Left lung (tissue), 10 donors: ENCODE results near the gene OXCT1. TPM values are rescaled to one million over a fixed set of nuclear protein-coding genes. Genes with fewer than 3 reads are reported as not detected.

Experiments used
- ATAC-seq: fragments of 200-7000 bp; cut with Tn5 transposase; one replicate; pipeline ENCODE4 v1.9.1; 2020; ENCODE audit warnings: moderate library complexity
- DNase-seq, 4 donors: peaks; one replicate each; pipeline ENCODE4 v3.0.0-alpha.2; 2013 to 2020
- H3K27ac ChIP-seq, 2 donors: fragments of 200-600 bp; sonication (generic) in 1 of 2; one replicate each; pipeline versions ENCODE4 v1.5.0 to v1.8.0; 2020 to 2021
- H3K27me3 ChIP-seq, 2 donors: fragments of 200-600 bp; sonication (generic) in 1 of 2; one replicate each; pipeline versions ENCODE4 v1.5.0 to v1.8.0; 2020 to 2021
- H3K36me3 ChIP-seq, 2 donors: fragments of 200-600 bp; sonication (generic) in 1 of 2; one replicate each; pipeline versions ENCODE4 v1.5.0 to v1.8.0; 2020 to 2021
- H3K4me1 ChIP-seq, 2 donors: fragments of 200-600 bp; one replicate each; pipeline ENCODE4 v1.8.0; 2021
- H3K4me3 ChIP-seq, 2 donors: fragments of 200-600 bp; sonication (generic) in 1 of 2; one replicate each; pipeline versions ENCODE4 v1.5.0 to v1.8.0; 2020 to 2021; ENCODE audit warnings: mild to moderate bottlenecking in 1 of 2
- H3K9me3 ChIP-seq, 2 donors: fragments of 200-600 bp; sonication (generic) in 1 of 2; one replicate each; pipeline versions ENCODE4 v1.5.0 to v1.8.0; 2020 to 2021
- intact Hi-C, 2 donors: fragments of 100-400 bp; cut with DNase I; formaldehyde crosslinking; loops; one replicate each; pipeline versions ENCODE4 v1.11.2 to v1.14.2; 2022
- polyA plus RNA-seq, 6 donors: library from polyadenylated mRNA; unstranded; fragments of 120-200 nt; gene quantifications; one replicate each; pipeline ENCODE4 v1.2.1, GENCODE V29; 2013; ENCODE audit not compliant: insufficient read length in 6 of 6
- total RNA-seq, 2 donors: library from RNA; stranded (reverse); fragmentation: NEBNext Ultra II Directional; extraction: Animal tissue kit (Norgen Biotek cat#: 25700); gene quantifications; one replicate each; pipeline ENCODE4 v1.2.1, GENCODE V29; 2021
- TF ChIP-seq, protein P1 (sequence below), 2 donors: fragments of 200-600 bp; sonication (generic) in 1 of 2; IDR thresholded peaks; one replicate each; pipeline versions ENCODE4 v1.5.0 to v1.8.0; 2021; ENCODE audit warnings: antibody characterized with exemption in 2 of 2
- donor health status: DM: no; HTN: yes; CAD: no.
- donor health status: DM: no; HTN: no; CAD: no.

The OXCT1 gene
- total and polyA plus RNA-seq, 8 donors = 20.5 to 27.3 (median 23.4) TPM

DNA sequence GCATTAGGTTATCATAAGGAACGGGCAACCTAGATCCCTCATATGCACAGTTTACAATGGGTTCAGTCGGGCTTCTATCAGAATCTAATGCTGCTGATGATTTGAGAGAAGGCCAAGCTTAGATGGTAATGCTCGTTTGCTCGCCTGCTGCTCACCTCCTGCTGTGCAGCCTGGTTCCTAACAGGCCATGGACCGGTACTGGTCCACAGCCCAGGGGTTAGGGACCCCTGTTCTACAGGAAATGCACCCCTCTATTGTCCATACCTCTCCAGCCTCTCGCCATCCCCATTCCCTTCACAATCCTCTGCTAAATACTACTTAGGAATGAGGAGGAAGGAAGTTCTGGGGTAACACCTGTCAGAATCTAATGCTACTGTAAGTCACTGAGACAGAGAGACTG, 75.1 kb downstream of the OXCT1 start:
- no peak for ATAC-seq
- no peaks in the 10 kb centered on the region for H3K4me1 ChIP-seq
- H3K27ac ChIP-seq = no peak overlapping the region
- no peaks in the 10 kb centered on the region for H3K27me3 ChIP-seq
- peak in 1 of 4 donors; percentile 29 for DNase-seq
- H3K9me3 ChIP-seq = no peaks in the 10 kb centered on the region
- TF ChIP-seq, protein P1, sequence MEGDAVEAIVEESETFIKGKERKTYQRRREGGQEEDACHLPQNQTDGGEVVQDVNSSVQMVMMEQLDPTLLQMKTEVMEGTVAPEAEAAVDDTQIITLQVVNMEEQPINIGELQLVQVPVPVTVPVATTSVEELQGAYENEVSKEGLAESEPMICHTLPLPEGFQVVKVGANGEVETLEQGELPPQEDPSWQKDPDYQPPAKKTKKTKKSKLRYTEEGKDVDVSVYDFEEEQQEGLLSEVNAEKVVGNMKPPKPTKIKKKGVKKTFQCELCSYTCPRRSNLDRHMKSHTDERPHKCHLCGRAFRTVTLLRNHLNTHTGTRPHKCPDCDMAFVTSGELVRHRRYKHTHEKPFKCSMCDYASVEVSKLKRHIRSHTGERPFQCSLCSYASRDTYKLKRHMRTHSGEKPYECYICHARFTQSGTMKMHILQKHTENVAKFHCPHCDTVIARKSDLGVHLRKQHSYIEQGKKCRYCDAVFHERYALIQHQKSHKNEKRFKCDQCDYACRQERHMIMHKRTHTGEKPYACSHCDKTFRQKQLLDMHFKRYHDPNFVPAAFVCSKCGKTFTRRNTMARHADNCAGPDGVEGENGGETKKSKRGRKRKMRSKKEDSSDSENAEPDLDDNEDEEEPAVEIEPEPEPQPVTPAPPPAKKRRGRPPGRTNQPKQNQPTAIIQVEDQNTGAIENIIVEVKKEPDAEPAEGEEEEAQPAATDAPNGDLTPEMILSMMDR (IDR thresholded peaks at IDR 0.05) = no peak
- intact Hi-C loops = no loop called here
- H3K4me3 ChIP-seq = no peak overlapping the region
- H3K36me3 ChIP-seq = peaks cover 0 to 10% of the 10 kb centered on the region in 2 donors

DNA sequence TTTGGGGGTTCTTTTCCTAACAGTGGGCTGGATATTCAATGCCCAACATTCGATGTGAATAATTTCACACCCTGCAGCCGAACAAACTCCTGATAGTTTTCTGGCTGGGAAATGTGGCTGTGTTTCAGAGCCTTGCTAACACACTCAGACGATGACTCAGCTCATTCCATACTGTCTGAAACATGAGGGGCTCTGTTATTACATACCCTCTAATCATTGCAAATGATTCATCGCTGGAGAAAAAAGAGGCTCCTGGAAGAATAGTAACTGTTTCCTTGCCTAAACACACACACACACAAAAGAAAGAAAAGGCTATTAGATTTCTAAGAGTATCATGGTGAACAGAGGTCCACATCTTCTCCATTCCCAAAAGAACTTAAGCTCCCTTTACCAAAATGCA, 75.8 kb downstream of the OXCT1 start:
- Histone ChIP-seq H3K27ac (peak overlapping the region in 1 of 2 donors; percentile 23), H3K27me3 (no peaks in the 10 kb centered on the region), H3K36me3 (peaks cover 0 to 4% of the 10 kb centered on the region in 2 donors), H3K9me3 (no peaks in the 10 kb centered on the region), H3K4me1 (no peaks in the 10 kb centered on the region), H3K4me3 (no peak overlapping the region)
- ATAC-seq (peak; percentile 69), DNase-seq (peak in 1 of 4 donors; percentile 50)
- TF ChIP-seq, protein P1 (IDR thresholded peaks at IDR 0.05) = no peak
- intact Hi-C loops = no loop called here

DNA sequence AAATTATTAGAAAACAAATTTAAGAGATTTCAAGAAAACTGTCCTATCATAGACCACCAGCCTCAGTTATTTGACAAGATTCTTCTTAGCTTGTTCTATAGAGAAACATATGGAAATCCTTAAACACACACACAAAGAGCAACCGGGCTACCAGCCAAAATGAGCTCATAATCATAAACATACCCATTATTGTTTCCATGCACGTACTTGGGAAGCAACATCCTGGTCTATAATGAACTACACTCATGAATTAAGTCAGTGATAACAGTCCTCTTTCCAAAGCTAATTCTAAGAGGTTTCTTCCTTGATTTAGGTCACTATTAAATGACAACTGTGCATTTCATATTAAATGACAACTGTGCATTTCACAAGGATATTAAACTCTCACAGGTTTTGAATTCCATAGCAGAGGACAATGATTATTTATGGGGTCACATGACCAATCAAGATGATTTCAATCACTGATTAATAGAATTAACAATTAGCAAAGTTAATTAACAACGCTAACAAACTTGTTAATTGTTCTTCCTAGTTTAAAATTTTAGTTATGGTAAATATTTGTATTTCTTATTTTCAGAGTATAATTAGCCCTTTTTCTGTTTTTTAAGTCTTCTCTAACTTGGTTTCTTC, 77.0 kb downstream of the OXCT1 start:
- TF ChIP-seq, protein P1 (IDR thresholded peaks at IDR 0.05) = no peak
- ATAC-seq = no peak
- H3K36me3 ChIP-seq = peaks cover 0 to 4% of the 10 kb centered on the region in 2 donors
- no peak overlapping the region for H3K4me3 ChIP-seq
- H3K9me3 ChIP-seq = no peaks in the 10 kb centered on the region
- intact Hi-C loops = no loop called here
- H3K27ac ChIP-seq = no peak overlapping the region
- peaks cover 0 to 4% of the 10 kb centered on the region in 2 donors for H3K4me1 ChIP-seq
- peak in 2 of 4 donors; percentile 88 to 89 for DNase-seq
- H3K27me3 ChIP-seq = no peaks in the 10 kb centered on the region

DNA sequence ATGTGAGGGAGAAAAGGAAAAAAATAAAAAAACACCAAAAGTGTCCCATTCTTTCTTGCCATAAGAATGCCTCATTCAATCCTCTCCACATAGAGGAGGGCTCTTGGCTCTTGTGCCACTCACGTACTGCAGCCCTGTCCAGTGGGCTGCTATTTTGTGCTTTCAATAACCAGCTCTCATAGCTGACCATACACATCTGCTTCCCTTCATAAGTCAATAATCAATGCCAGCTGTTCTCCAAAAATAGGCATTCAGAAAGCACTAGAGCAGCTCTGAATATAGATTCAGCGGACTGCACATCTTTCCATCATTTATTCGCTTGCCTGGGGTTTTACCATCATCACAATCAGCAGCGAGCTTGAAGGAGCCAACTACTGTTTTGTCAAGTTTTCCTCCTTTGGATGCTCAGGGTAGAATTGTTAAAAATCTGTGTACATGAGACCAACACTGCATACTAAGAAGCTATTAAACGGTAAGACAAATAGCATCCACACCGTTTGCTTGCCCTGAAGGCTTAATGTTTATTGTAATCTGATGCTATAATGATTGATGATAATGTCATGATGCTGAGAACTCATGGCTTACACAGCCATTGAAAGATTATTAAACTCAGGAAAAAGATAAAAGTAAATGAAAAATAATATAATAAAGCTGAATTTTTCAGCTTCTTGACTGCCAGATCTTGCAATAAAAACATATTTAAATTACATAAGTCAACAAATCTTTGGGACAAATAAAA, 80.0 kb downstream of the OXCT1 start:
- no peaks in the 10 kb centered on the region for H3K9me3 ChIP-seq
- ATAC-seq (no peak), DNase-seq (no peak)
- no peaks in the 10 kb centered on the region for H3K27me3 ChIP-seq
- peaks cover 0 to 4% of the 10 kb centered on the region in 2 donors for H3K4me1 ChIP-seq
- TF ChIP-seq, protein P1 (IDR thresholded peaks at IDR 0.05) = no peak
- peaks cover 0 to 4% of the 10 kb centered on the region in 2 donors for H3K36me3 ChIP-seq
- no peak overlapping the region for H3K27ac ChIP-seq
- H3K4me3 ChIP-seq = no peak overlapping the region
- intact Hi-C loops = no loop called here

DNA sequence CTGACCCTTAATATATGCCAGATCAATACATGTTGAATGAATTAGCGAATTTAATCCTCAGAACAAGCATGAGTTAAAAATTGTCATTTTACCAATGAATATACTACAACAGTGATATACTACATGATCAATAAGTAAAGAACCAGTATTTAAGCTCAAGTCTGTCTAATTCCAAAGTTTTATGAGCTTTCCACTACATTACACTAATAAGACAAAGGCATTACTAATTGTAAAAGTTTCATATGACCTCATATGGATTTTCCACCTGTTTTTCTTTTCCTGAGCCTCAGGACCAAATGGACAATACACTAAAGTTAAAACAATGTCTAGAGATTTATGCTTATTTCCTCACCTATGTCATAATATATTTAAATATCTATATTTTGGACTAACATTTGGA, 80.8 kb downstream of the OXCT1 start:
- Histone ChIP-seq H3K27ac (no peak overlapping the region), H3K36me3 (peaks cover 0 to 4% of the 10 kb centered on the region in 2 donors), H3K9me3 (no peaks in the 10 kb centered on the region), H3K4me1 (peaks cover 0 to 4% of the 10 kb centered on the region in 2 donors), H3K27me3 (no peaks in the 10 kb centered on the region), H3K4me3 (no peak overlapping the region)
- DNase-seq (no peak), ATAC-seq (no peak)
- TF ChIP-seq, protein P1 (IDR thresholded peaks at IDR 0.05) = no peak
- intact Hi-C loops = no loop called here
